KOPT-K1 (cell line): ENCODE data around the gene CRISPLD2.

Experiments
- H3K27ac ChIP-seq: fragments of 200-600 bp; sonication (generic); 2 replicates; pipeline ENCODE4 v1.5.1; 2016; ENCODE audit warnings: antibody characterized with exemption, mild to moderate bottlenecking, low read depth, low read length; ENCODE audit not compliant: poor library complexity, severe bottlenecking
- H3K36me3 ChIP-seq: fragments of 200-600 bp; sonication (generic); 2 replicates; pipeline ENCODE4 v1.5.1; 2017; ENCODE audit warnings: antibody characterized with exemption, mild to moderate bottlenecking, low read length, moderate library complexity; ENCODE audit not compliant: insufficient read depth
- H3K9me3 ChIP-seq: fragments of 200-600 bp; sonication (generic); 2 replicates; pipeline ENCODE4 v1.5.1; 2017; ENCODE audit warnings: antibody characterized with exemption, low read length, mild to moderate bottlenecking; ENCODE audit not compliant: insufficient read depth, poor library complexity, severe bottlenecking

The CRISPLD2 gene

DNA sequence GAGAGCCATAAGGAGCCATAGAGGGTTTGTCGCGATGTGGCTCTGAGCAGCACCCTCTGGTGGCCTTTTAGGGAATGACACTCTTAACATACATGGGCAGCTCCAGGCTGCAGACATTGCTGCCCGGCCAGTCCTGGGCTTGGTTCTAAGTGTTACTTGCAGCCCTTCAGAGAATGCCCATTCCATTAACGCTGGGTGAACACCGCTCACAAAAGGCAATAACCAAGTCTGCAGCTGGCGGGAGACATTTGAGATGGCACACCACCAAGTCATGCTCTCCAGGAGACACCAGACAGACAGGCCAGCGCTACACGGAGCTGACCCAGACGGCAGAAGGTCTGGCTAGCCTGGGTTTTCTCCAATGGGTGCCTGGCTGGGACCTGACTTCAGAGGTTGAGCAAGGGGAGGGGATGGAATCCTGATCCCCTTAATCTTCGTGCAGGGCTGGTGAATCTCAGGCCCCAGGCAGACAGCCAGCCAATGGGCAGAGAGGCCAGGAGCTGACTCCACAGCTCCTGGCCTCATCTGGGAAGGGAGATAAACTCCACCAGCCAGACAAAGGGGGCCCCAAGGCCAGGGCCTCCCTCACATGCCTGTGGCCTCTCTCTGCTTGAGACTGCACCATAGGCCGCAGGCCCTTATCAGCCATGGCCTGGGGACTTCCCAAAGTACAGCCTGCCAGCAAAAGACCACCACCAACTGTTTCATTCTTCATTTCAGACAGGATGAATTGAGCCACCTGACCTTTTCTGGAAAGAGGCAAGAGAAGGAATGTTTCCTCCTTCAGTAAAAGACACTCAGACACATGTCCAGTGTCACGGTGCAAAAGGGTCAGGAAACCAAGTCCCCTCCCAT lies 132.8 kb downstream of the CRISPLD2 start:
- Histone ChIP-seq H3K27ac (no peak overlapping the region), H3K9me3 (no peaks in the 10 kb centered on the region), H3K36me3 (no peaks in the 10 kb centered on the region)

- Histone ChIP-seq H3K9me3 (no peaks in the 10 kb centered on the region), H3K27ac (no peak overlapping the region), H3K36me3 (no peaks in the 10 kb centered on the region)
Measured at GRCh38 chr16:84953190-84953746, 133.5 kb downstream of the CRISPLD2 start.

DNA sequence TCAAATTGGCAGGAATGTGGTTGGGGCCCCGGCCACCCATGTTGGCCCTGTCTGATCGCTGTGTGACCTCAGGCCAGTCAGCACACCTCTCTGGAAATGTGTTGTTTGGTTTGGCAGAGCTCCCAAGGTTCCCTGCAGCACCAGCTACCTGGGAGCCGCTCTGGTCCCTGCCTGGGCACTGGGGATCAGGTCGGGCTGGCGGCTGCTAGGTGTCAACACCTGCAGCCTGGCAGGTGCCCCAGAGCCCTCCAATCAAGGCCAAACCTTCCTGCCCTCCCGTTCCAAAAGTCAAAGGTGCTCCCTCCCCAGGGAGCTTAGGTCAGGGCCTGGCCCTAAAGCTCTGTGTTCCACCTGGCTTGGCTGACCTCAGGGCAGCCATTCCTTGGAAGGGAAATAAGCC lies 135.6 kb downstream of the CRISPLD2 start:
- H3K9me3 ChIP-seq: no peaks in the 10 kb centered on the region
- H3K36me3 ChIP-seq: no peaks in the 10 kb centered on the region
- H3K27ac ChIP-seq: no peak overlapping the region

DNA sequence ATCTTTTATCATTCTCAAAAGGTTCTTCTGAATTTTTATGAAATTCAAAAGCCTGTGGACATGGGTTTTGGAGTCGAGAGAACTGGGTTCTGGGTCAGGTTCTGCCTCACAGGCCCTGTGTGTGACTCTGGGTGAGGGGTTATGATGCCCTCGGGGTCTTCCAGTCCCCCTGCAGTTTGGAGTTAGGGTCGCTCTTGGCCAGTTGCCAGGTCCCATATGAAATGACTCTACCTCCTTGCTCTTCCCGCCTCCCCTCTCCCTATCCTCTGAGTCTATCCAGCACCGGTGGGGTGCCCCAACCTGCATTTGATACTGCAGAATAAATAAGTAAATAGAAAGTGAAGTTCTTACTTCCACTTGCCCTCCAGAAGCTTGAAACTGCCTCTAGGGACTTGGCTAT lies 137.4 kb downstream of the CRISPLD2 start:
- H3K36me3 ChIP-seq: no peaks in the 10 kb centered on the region
- no peaks in the 10 kb centered on the region for H3K9me3 ChIP-seq
- H3K27ac ChIP-seq: no peak overlapping the region

DNA sequence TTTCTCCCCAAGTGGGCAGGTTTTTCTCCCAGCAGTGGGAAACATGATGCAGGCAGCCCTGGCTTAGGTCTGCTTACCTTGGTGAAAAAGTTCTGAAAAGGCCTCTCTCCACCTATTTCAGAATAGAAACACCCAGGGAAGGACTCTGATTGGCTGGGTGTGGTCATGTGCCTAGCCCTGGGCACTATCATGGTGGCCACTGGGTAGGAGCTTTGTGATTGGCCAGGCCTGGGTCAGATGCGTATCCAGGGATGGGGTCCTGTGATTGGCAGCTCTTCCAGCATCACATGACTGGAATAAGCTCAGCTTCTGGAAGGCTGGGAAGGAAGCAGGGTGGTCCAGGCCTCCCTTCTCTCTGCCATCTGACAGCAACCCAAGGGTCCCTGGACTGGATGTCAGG lies 138.0 kb downstream of the CRISPLD2 start:
- Histone ChIP-seq H3K36me3 (no peaks in the 10 kb centered on the region), H3K9me3 (no peaks in the 10 kb centered on the region), H3K27ac (no peak overlapping the region)
